ENCODE data around the gene PNCK. TPM values are rescaled to one million over a fixed set of nuclear protein-coding genes. Genes with fewer than 3 reads are reported as not detected.

The PNCK gene
- total and polyA plus RNA-seq, 4 donors, result 0.44 to 0.77 (median 0.67) TPM

DNA sequence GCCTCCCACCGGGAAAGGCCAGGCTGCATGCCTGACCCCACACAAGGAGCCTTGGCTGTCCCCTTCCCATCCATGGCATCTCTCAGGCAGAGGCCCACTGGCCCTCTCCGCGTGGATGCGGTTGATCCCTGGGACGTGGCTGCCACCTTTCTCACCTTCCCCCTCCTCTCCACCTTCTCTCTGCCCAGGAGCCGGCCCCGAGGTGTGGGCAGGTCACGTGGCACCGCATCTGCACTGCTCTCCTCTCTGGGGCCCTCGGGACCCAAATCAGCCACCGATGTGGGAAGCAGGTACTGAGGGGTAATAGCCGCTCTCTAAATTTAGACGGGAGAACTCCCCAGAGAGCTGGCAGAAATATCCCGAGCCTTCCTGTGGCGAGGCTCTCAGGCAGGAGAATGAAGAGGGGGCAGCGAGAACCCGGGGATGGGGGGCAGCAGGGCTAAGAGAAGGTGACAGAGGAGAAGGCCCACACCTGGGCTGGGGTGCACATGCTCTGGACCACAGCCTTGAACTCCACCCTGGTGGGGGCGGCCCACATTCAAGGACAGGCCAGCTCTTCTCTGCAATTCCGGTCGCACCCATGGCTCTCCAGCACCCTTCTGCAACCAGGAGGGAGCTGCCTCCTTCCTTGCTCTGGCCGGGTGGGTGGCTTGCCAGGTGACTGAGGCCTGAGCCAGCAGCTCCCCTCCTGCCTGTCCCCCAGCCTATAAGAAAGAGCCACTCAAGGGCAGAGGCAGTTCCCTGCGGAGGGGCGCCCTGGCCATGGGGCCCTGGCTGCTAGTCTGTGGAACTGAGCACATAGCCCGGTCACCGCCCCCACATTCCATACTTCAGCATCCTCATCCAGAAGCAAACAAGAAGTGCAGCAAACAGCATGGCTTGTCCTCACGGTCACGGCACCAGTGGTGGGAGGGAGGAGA, 36.2 kb downstream of the PNCK start:
- Histone ChIP-seq H3K4me3 (no peak overlapping the region), H3K9me3 (ENCODE audit: control insufficient read depth in 4 of 4, insufficient read depth in 3 of 4, low read length in 3 of 4) (peaks cover 0 to 6% (median 0%) of the 10 kb centered on the region in 4 donors), H3K4me1 (ENCODE audit: control insufficient read depth in 5 of 5, insufficient read depth in 5 of 5, low read length in 5 of 5) (peaks cover 3 to 9% (median 4%) of the 10 kb centered on the region in 5 donors), H3K9ac (ENCODE audit: insufficient read depth in 1 of 2, low read length in 2 of 2) (no peak overlapping the region), H3K27me3 (ENCODE audit: control insufficient read depth in 3 of 3, insufficient read depth in 3 of 3, low read length in 2 of 3) (peaks cover 0 to 10% (median 6%) of the 10 kb centered on the region in 3 donors), H3K36me3 (ENCODE audit: control insufficient read depth in 4 of 4, insufficient read depth in 4 of 4, low read length in 4 of 4) (no peaks in the 10 kb centered on the region), H3K27ac (ENCODE audit: low read depth in 1 of 2, low read length in 1 of 2) (no peak overlapping the region)
- ATAC-seq (ENCODE audit: insufficient read depth, low FRiP score), result no peak
- 83 to 90% methylated on average over 5 to 27 of the region's 27 CpGs for WGBS, 2 donors
- TF ChIP-seq, protein P1, sequence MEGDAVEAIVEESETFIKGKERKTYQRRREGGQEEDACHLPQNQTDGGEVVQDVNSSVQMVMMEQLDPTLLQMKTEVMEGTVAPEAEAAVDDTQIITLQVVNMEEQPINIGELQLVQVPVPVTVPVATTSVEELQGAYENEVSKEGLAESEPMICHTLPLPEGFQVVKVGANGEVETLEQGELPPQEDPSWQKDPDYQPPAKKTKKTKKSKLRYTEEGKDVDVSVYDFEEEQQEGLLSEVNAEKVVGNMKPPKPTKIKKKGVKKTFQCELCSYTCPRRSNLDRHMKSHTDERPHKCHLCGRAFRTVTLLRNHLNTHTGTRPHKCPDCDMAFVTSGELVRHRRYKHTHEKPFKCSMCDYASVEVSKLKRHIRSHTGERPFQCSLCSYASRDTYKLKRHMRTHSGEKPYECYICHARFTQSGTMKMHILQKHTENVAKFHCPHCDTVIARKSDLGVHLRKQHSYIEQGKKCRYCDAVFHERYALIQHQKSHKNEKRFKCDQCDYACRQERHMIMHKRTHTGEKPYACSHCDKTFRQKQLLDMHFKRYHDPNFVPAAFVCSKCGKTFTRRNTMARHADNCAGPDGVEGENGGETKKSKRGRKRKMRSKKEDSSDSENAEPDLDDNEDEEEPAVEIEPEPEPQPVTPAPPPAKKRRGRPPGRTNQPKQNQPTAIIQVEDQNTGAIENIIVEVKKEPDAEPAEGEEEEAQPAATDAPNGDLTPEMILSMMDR (IDR thresholded peaks at IDR 0.05; ENCODE audit: control extremely low read depth, extremely low read depth), result no peak
- DNase-seq, result peak in 1 of 3 donors; percentile 9

DNA sequence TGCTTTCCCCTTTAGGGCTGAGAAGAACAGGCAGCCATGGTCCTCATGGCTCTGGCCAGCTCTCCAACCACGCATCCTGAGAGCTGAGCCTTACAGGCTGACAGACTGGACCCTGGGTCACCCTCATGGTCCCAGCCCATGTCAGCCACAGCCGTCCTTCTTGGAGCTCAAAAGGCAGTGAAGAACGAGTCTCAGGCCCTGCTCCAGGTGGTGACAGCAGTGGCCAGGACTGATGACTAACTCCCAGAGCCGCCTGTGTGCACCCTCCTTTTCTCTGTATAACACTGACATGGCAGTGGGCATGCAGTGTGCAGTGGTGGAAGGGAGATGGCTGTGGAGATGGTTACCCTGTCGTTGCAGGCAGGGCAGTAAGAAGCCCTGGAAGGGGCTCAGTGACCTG, 36.9 kb downstream of the PNCK start:
- Histone ChIP-seq H3K27ac (ENCODE audit: low read depth in 1 of 2, low read length in 1 of 2) (no peak overlapping the region), H3K4me1 (ENCODE audit: control insufficient read depth in 5 of 5, insufficient read depth in 5 of 5, low read length in 5 of 5) (peaks cover under 1 to 9% (median 4%) of the 10 kb centered on the region in 5 donors), H3K36me3 (ENCODE audit: control insufficient read depth in 4 of 4, insufficient read depth in 4 of 4, low read length in 4 of 4) (no peaks in the 10 kb centered on the region), H3K4me3 (no peak overlapping the region), H3K9me3 (ENCODE audit: control insufficient read depth in 4 of 4, insufficient read depth in 3 of 4, low read length in 3 of 4) (peaks cover 0 to 10% (median 0%) of the 10 kb centered on the region in 4 donors), H3K9ac (ENCODE audit: insufficient read depth in 1 of 2, low read length in 2 of 2) (no peak overlapping the region), H3K27me3 (ENCODE audit: control insufficient read depth in 3 of 3, insufficient read depth in 3 of 3, low read length in 2 of 3) (peaks cover 0 to 8% (median 8%) of the 10 kb centered on the region in 3 donors)
- WGBS, 2 donors, result 69 to 89% methylated on average over 5 of the region's 5 CpGs
- ATAC-seq (ENCODE audit: insufficient read depth, low FRiP score) (no peak), DNase-seq (no peak)
- TF ChIP-seq, protein P1 (IDR thresholded peaks at IDR 0.05; ENCODE audit: control extremely low read depth, extremely low read depth), result no peak

DNA sequence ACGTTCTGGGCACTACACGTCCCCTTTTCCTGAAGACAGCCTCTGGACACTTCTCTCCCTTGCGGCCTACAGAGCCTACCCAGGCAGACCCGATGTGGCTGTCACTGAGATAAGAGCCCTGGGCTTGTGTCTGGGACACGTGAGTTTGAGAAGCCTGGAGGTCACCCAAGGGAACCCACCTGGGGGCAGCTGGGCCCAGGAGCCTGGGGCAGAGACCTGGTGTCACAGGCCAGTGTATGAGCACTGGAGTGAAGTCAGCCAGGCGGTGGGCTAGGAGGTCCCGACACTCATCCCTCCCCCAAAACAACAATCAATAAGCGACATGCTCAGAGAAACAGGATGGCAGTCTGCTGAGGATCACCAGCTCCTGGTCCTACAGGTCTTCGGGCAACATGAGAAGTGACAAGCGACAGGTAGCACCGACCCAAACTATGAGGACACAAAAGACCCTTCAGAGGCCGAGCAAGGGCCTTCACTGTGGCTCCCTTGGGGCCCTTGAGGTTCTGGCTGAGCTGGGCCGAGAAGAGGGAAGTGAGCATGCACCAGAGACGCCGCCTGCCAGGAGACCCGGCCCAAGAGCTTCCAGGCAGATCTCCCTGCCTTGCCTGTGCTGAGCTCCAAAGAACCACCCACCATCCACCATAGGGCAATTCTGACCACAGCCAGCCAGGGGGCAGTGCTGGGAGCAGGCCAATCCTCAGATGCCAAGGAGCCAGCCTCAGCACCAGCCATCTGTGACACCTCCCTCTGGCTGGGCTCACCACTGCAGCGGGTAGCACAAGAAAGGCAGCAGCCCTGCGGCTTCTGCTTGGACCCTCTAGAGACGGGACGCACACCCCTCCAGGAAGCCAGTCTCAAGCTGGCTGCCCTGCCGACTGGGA, 37.6 kb downstream of the PNCK start:
- WGBS, 2 donors, result 72 to 82% methylated on average over 14 to 21 of the region's 21 CpGs
- peaks cover 0 to 7% (median 3%) of the 10 kb centered on the region in 3 donors for H3K27me3 ChIP-seq (ENCODE audit: control insufficient read depth in 3 of 3, insufficient read depth in 3 of 3, low read length in 2 of 3)
- no peak overlapping the region for H3K9ac ChIP-seq (ENCODE audit: insufficient read depth in 1 of 2, low read length in 2 of 2)
- ATAC-seq (ENCODE audit: insufficient read depth, low FRiP score), result no peak
- peaks cover 0 to 9% (median 4%) of the 10 kb centered on the region in 5 donors for H3K4me1 ChIP-seq (ENCODE audit: control insufficient read depth in 5 of 5, insufficient read depth in 5 of 5, low read length in 5 of 5)
- H3K4me3 ChIP-seq, result no peak overlapping the region
- TF ChIP-seq, protein P1 (IDR thresholded peaks at IDR 0.05; ENCODE audit: control extremely low read depth, extremely low read depth), result no peak
- peaks cover 0 to 7% (median 0%) of the 10 kb centered on the region in 4 donors for H3K9me3 ChIP-seq (ENCODE audit: control insufficient read depth in 4 of 4, insufficient read depth in 3 of 4, low read length in 3 of 4)
- no peak overlapping the region for H3K27ac ChIP-seq (ENCODE audit: low read depth in 1 of 2, low read length in 1 of 2)
- DNase-seq, result no peak
- no peaks in the 10 kb centered on the region for H3K36me3 ChIP-seq (ENCODE audit: control insufficient read depth in 4 of 4, insufficient read depth in 4 of 4, low read length in 4 of 4)
